ENCODE measurements around the gene TOPBP1.

The TOPBP1 gene

DNA sequence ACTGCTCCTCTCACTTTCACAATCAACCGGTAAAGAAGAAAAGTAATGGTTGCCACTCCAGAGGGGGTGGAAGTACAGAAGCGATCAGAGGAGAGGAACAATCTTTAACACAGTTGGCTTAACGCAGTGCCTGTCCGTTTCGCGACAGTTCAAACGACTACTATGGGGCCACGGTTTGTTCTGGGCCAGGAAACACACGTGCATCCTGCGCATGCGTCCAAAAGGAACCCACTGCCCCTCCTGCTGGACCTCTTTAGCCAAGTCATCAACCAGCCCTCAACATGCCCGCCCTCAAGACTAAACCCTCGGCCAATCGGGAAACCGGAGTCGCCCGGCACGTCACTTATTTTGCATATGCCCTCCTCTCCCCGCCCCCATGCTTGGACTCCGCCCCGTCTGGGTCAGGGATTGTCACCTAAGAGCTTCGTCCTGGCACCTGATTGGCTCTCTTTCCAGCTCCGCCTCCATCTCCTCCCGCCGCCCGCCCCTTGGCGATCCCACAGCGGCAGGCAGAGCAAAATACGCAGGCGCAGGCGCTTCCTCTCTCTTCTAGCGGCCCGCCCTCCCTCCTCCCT is 88.6 kb downstream of the TOPBP1 start:
- intact Hi-C loops (cut with DNase I; ENCODE audit: low total_unique reads), result loop anchor here (10.0 kb wide), 1 partner anchor 848 kb away; the partner anchor contains the start of gene NPHP3
- Histone ChIP-seq H3K4me1 (peaks cover 0 to 60% (median 40%) of the 10 kb centered on the region in 4 donors), H3K4me3 (peak overlapping the region; percentile 76 to 87), H3K9me3 (no peaks in the 10 kb centered on the region), H3K36me3 (peaks cover 12 to 23% (median 14%) of the 10 kb centered on the region in 3 donors), H3K27ac (peak overlapping the region; percentile 95 to 97), H3K27me3 (no peaks in the 10 kb centered on the region)
- TF ChIP-seq, protein P1, sequence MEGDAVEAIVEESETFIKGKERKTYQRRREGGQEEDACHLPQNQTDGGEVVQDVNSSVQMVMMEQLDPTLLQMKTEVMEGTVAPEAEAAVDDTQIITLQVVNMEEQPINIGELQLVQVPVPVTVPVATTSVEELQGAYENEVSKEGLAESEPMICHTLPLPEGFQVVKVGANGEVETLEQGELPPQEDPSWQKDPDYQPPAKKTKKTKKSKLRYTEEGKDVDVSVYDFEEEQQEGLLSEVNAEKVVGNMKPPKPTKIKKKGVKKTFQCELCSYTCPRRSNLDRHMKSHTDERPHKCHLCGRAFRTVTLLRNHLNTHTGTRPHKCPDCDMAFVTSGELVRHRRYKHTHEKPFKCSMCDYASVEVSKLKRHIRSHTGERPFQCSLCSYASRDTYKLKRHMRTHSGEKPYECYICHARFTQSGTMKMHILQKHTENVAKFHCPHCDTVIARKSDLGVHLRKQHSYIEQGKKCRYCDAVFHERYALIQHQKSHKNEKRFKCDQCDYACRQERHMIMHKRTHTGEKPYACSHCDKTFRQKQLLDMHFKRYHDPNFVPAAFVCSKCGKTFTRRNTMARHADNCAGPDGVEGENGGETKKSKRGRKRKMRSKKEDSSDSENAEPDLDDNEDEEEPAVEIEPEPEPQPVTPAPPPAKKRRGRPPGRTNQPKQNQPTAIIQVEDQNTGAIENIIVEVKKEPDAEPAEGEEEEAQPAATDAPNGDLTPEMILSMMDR (IDR thresholded peaks at IDR 0.05), result peak in 1 of 2 experiments; percentile 36
- peak; percentile 100 for DNase-seq

DNA sequence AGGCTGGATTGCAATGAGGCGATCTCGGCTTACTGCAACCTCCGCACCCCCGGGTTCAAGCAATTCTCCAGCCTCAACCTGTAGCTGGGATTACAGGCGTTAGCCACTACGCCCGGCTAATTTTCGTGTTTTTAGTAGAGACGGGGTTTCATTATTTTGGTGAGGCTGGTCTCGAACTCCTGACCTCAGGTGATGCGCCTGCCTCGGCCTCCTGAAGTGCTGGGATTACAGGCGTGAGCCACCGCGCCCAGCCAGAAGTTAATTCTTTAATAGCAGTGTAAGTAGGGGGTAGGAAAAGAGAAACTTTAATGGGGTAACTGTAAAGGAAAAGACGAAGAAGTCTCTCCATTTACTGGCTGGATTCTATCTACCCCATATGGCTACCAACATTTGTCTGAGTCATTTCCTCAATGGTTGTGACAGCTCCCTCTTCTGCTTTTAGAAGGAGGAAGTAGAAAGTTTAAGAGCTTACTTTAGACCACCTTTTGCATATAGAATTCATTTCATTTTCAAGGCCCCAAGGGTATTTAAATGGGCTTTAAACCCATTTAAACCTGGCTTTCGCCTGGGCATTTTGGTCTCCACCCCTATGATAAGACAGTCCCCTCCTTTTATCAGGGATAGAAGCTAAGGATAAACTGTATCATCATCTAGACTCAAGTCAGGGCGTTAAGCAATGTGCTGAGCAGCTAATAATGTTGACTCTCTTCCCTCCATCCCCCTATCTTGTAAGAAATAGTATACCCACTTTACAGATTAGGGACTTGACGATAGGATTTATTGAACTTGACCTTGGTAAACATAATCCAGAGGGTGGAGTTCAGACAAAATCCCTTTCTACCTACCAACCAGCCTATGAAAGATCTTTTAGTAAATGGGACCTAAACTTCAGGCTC is 89.3 kb downstream of the TOPBP1 start:
- no peaks in the 10 kb centered on the region for H3K27me3 ChIP-seq
- H3K27ac ChIP-seq, result peak overlapping the region; percentile 74 to 77
- H3K9me3 ChIP-seq, result no peaks in the 10 kb centered on the region
- peaks cover 5 to 15% (median 7%) of the 10 kb centered on the region in 3 donors for H3K36me3 ChIP-seq
- intact Hi-C loops (cut with DNase I; ENCODE audit: low total_unique reads), result loop anchor here (10.0 kb wide), 1 partner anchor 848 kb away; the partner anchor contains the start of gene NPHP3
- peaks cover 0 to 52% (median 34%) of the 10 kb centered on the region in 4 donors for H3K4me1 ChIP-seq
- TF ChIP-seq, protein P1 (IDR thresholded peaks at IDR 0.05), result no peak
- peak overlapping the region; percentile 38 to 49 for H3K4me3 ChIP-seq
- no peak for DNase-seq

DNA sequence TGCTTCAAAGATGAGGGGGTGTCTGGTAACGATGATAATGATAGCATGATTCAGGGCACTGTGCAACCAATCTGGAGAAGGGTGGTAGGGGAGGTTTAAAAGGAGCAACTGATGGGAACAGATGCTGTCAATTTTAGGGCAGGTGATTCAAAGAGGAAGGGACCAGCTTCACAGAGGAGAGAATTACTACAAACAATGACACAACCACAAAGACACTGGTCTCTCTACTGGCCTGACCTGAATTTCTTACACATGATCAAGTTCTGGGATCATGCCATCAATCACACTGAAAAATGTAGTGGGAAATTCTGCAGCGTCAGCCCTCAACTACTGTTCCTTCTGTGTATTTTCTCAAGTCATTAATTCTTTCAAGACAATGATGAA is 90.8 kb downstream of the TOPBP1 start:
- Histone ChIP-seq H3K9me3 (no peaks in the 10 kb centered on the region), H3K4me1 (peaks cover 0 to 40% (median 25%) of the 10 kb centered on the region in 4 donors), H3K4me3 (no peak overlapping the region), H3K27me3 (no peaks in the 10 kb centered on the region), H3K27ac (no peak overlapping the region), H3K36me3 (peaks cover 0 to 2% (median 0%) of the 10 kb centered on the region in 3 donors)
- no peak for DNase-seq
- intact Hi-C loops (cut with DNase I; ENCODE audit: low total_unique reads), result loop anchor here (10.0 kb wide), 1 partner anchor 846 kb away; the partner anchor contains the start of gene NPHP3
- TF ChIP-seq, protein P1 (IDR thresholded peaks at IDR 0.05), result no peak

DNA sequence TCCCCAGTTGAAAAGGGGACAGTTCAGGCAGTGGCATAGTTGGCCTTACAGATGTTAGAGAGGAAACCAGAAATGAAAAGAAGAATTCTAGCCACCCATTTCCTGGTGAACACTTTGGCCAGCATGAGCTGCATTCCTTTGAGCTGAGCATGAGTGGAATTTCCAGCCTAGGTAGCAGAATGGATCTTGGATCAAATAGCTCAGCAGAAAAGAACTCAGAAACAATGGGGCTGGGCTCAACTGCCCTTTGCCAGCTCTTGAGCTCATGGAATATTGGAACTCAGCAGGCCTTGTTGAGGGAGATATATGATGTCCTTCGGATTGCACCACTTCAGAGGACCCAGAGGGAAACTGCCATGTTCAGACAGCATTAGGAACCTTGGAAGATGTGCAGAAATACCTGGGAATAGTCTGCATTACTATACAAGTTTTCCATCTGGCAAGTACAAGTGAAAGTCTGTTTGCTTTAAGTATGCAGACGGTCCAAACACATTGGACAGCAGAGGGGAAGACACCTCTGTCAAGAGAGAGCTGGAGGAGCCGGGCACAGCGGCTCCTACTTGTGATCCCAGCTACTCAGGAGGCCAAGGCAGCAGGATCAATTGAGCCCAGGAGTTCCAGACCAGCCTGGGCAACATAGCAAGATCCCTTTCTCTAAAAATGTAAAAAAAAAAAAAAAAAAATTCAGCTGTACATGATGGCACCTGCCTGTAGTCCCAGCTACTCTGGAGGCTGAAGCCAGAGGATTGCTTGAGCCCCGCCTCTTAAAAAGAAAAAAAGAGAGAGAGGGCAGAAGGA is 91.4 kb downstream of the TOPBP1 start:
- peaks cover 0 to 34% (median 20%) of the 10 kb centered on the region in 4 donors for H3K4me1 ChIP-seq
- H3K4me3 ChIP-seq, result no peak overlapping the region
- DNase-seq, result no peak
- H3K9me3 ChIP-seq, result no peaks in the 10 kb centered on the region
- TF ChIP-seq, protein P1 (IDR thresholded peaks at IDR 0.05), result no peak
- H3K27me3 ChIP-seq, result no peaks in the 10 kb centered on the region
- no peaks in the 10 kb centered on the region for H3K36me3 ChIP-seq
- peak overlapping the region; percentile 35 to 46 for H3K27ac ChIP-seq
- intact Hi-C loops (cut with DNase I; ENCODE audit: low total_unique reads), result loop anchor here (10.0 kb wide), 1 partner anchor 846 kb away; the partner anchor contains the start of gene NPHP3

Measured in tibial artery (tissue), 4 donors.